Endothelial cell of umbilical vein (primary cell): ENCODE measurements around the gene MIR17HG. TPM values are rescaled to one million over a fixed set of nuclear protein-coding genes. Genes with fewer than 3 reads are reported as not detected.

ENCODE experiments used
- BruUV-seq: library from RNA; stranded (reverse); fragments of 400-500 nt; replicated peaks from 2 replicates; lab custom pipeline; 2021; lab: Mats Ljungman, UMichigan
- CTCF ChIA-PET: fragments of 300-600, 350-600 bp; sonication (Branson Sonifier 250); formaldehyde crosslinking; loops from one replicate; lab custom pipeline; 2021; ENCODE audit warnings: antibody characterized with exemption, inconsistent platforms; lab: Charles Lee
- POLR2A ChIA-PET: fragments of 300-600, 350-600 bp; sonication (Branson Sonifier 250); formaldehyde crosslinking; loops from one replicate; lab custom pipeline; 2021; ENCODE audit warnings: antibody characterized with exemption, inconsistent platforms; lab: Charles Lee
- DNase-seq: peaks from one replicate; pipeline ENCODE4 v3.0.0-alpha.2; 2011; ENCODE audit warnings: low read depth, low spot score
- FAIRE-seq: peaks from 2 replicates; lab custom pipeline; 2011; peaks lifted over from hg19 to GRCh38; lab: Jason Lieb, UNC
- H2AFZ ChIP-seq: 2 replicates; pipeline ENCODE4 v1.6.0; 2012; ENCODE audit warnings: low read depth, low read length, control low read depth, inconsistent platforms
- H3K27ac ChIP-seq: 2 replicates; pipeline ENCODE4 v1.5.1; 2011; ENCODE audit warnings: low read depth, mild to moderate bottlenecking, control low read depth, low read length, moderate library complexity; ENCODE audit not compliant: insufficient read depth
- H3K27me3 ChIP-seq, 2 experiments: 2 replicates each; pipeline versions ENCODE4 v1.6.0 to v1.6.1; 2011; ENCODE audit warnings: low read length in 2 of 2, mixed read lengths in 1 of 2; ENCODE audit not compliant: control insufficient read depth in 2 of 2, insufficient read depth in 2 of 2
- H3K36me3 ChIP-seq, 2 experiments: 2 replicates in 1 of 2; 3 replicates in 1 of 2; pipeline ENCODE4 v1.5.1; 2011; ENCODE audit warnings: low read length in 2 of 2, mild to moderate bottlenecking in 1 of 2, moderate library complexity in 1 of 2; ENCODE audit not compliant: control insufficient read depth in 2 of 2, insufficient read depth in 2 of 2; ENCODE audit errors: extremely low read depth in 1 of 2
- H3K4me1 ChIP-seq: 3 replicates; pipeline ENCODE4 v1.5.1; 2011; ENCODE audit warnings: mild to moderate bottlenecking, low read length; ENCODE audit not compliant: control insufficient read depth, insufficient read depth; ENCODE audit errors: extremely low read depth
- H3K4me2 ChIP-seq: 2 replicates; pipeline ENCODE4 v1.6.1; 2011; ENCODE audit warnings: low read length, control low read depth, mixed read lengths; ENCODE audit not compliant: insufficient read depth
- H3K4me3 ChIP-seq, 3 experiments: fragments of 200-600 bp in 1 of 3; sonication (generic), shearing (Covaris generic) in 1 of 3; replicated peaks in 1 of 3; 2 replicates each; pipeline ENCODE4 v1.5.1; 2011 to 2016; ENCODE audit warnings: control low read depth in 3 of 3, low read length in 3 of 3, mild to moderate bottlenecking in 2 of 3, inconsistent platforms in 1 of 3, low read depth in 1 of 3, moderate library complexity in 1 of 3; ENCODE audit not compliant: insufficient read depth in 1 of 3
- H3K79me2 ChIP-seq: 2 replicates; pipeline ENCODE4 v1.6.0; 2012; ENCODE audit warnings: low read length, inconsistent platforms; ENCODE audit not compliant: control insufficient read depth, insufficient read depth
- H3K9ac ChIP-seq: replicated peaks from 2 replicates; pipeline ENCODE3; 2011; ENCODE audit warnings: low read length, control low read depth; ENCODE audit not compliant: insufficient read depth; ENCODE audit errors: extremely low read depth
- H3K9me1 ChIP-seq: replicated peaks from 3 replicates; pipeline ENCODE4 v1.6.0; 2011; ENCODE audit warnings: mild to moderate bottlenecking, low read length; ENCODE audit not compliant: control insufficient read depth, insufficient read depth; ENCODE audit errors: extremely low read depth
- H3K9me3 ChIP-seq: replicated peaks from 2 replicates; pipeline ENCODE4 v1.5.1; 2012; ENCODE audit warnings: low read length, inconsistent platforms; ENCODE audit not compliant: control insufficient read depth, insufficient read depth
- H4K20me1 ChIP-seq: replicated peaks from 2 replicates; pipeline ENCODE3; 2011; ENCODE audit warnings: mild to moderate bottlenecking, low read length; ENCODE audit not compliant: control insufficient read depth, insufficient read depth; ENCODE audit errors: extremely low read depth
- CTCF ChIP-seq, 2 donors: IDR thresholded peaks; 1 replicate in 1 of 2; 2 replicates in 1 of 2; pipeline ENCODE4 v1.5.1; 2011; ENCODE audit warnings: low read length in 2 of 2, mild to moderate bottlenecking in 2 of 2, moderate library complexity in 2 of 2, control low read depth in 1 of 2, inconsistent platforms in 1 of 2, low read depth in 1 of 2; ENCODE audit not compliant: insufficient read depth in 1 of 2; ENCODE audit errors: extremely low read depth in 1 of 2
- EZH2 ChIP-seq: IDR thresholded peaks from 2 replicates; pipeline ENCODE4 v1.6.1; 2012; ENCODE audit warnings: borderline replicate concordance, low read depth, mild to moderate bottlenecking, moderate library complexity, low read length, inconsistent platforms; ENCODE audit not compliant: severe bottlenecking
- FOS ChIP-seq: IDR thresholded peaks from 2 replicates; pipeline ENCODE4 v1.6.1; 2011; ENCODE audit warnings: mild to moderate bottlenecking, low read length, moderate library complexity, borderline replicate concordance; ENCODE audit not compliant: insufficient read depth
- GATA2 ChIP-seq: IDR thresholded peaks from 2 replicates; pipeline ENCODE4 v1.7.0; 2011; ENCODE audit warnings: low read depth, mild to moderate bottlenecking, moderate library complexity, mixed read lengths, low read length; ENCODE audit not compliant: insufficient read length, insufficient read depth
- JUN ChIP-seq: IDR thresholded peaks from 2 replicates; pipeline ENCODE4 v1.6.1; 2011; ENCODE audit warnings: borderline replicate concordance, low read depth; ENCODE audit not compliant: insufficient read length, insufficient read depth
- MYC ChIP-seq: IDR thresholded peaks from one replicate; pipeline ENCODE4 v1.6.1; 2011; ENCODE audit warnings: mild to moderate bottlenecking, low read depth, low read length
- POLR2A ChIP-seq: IDR thresholded peaks from 2 replicates; pipeline ENCODE4 v1.6.1; 2012; ENCODE audit warnings: low read depth, mild to moderate bottlenecking, control low read depth, low read length
- POLR2AphosphoS5 ChIP-seq: IDR thresholded peaks from 2 replicates; pipeline ENCODE4 v1.6.1; 2012; ENCODE audit warnings: low read depth, mild to moderate bottlenecking, control low read depth, low read length, moderate library complexity; ENCODE audit not compliant: insufficient read depth
- dilution Hi-C: fragments of 300-500 bp; cut with MboI; formaldehyde crosslinking; loops from one replicate; pipeline ENCODE4 v1.15.0; 2019; ENCODE audit warnings: low sequenced_read_pairs; ENCODE audit not compliant: extremely low pct_ligation_motif_present
- intact Hi-C: fragments of 100-400 bp; cut with micrococcal nuclease; formaldehyde crosslinking; loops from one replicate; pipeline ENCODE4 v1.10.0; 2022
- polyA plus RNA-seq, 4 experiments: library from polyadenylated mRNA; depleted of rRNA in 3 of 4; stranded (reverse) in 3 of 4; unstranded in 1 of 4; fragments of >200 nt; gene quantifications; 2 replicates each; pipeline versions ENCODE4 v1.2.1 to v1.2.3, GENCODE V29; 2011 to 2012; ENCODE audit warnings: missing spikeins in 1 of 4
- total RNA-seq: library from RNA; stranded (reverse); gene quantifications from 2 replicates; pipeline ENCODE4 v1.2.3, GENCODE V29; 2021
- TF ChIP-seq, protein P1 (sequence below): IDR thresholded peaks from 2 replicates; pipeline ENCODE4 v1.6.1; 2011; ENCODE audit not compliant: insufficient read depth, insufficient read length

Gene MIR17HG
- total and polyA plus RNA-seq, 2 donors (not counting 3 experiments of a cell fraction or from before 2014, with no cell fraction given) = 1.8 to 9.5 TPM

- H3K9me3 ChIP-seq = no peaks in the 10 kb centered on the region
- H3K27me3 ChIP-seq = peaks cover 0 to 8% of the 10 kb centered on the region in 2 experiments
- TF ChIP-seq CTCF (IDR thresholded peaks at IDR 0.05; ENCODE audit: extremely low read depth in 1 of 2, insufficient read depth in 1 of 2, low read depth in 1 of 2, low read length in 2 of 2) (no peak), JUN (no peak), POLR2AphosphoS5 (no peak), POLR2A (no peak), MYC (no peak), EZH2 (no peak), FOS (no peak), GATA2 (no peak)
- TF ChIP-seq, protein P1, sequence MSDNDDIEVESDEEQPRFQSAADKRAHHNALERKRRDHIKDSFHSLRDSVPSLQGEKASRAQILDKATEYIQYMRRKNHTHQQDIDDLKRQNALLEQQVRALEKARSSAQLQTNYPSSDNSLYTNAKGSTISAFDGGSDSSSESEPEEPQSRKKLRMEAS = no peak
- no peak overlapping the region for H3K4me3 ChIP-seq
- CTCF ChIA-PET = interaction anchor here (1.0 kb wide), 1 partner anchor 13 kb away, joined by 3 read pairs; no protein-coding TSS in a partner anchor
- no peaks in the 10 kb centered on the region for H3K9me1 ChIP-seq
- intact Hi-C loops (no loop called here), dilution Hi-C loops (no loop called here)
- DNase-seq = no peak
- no peaks in the 10 kb centered on the region for H4K20me1 ChIP-seq
- H3K36me3 ChIP-seq = no peaks in the 10 kb centered on the region
- no peaks in the 10 kb centered on the region for H3K79me2 ChIP-seq
- FAIRE-seq = no peak
- no peak overlapping the region for H3K9ac ChIP-seq
- POLR2A ChIA-PET = no interaction called here
- peaks cover 6% of the 10 kb centered on the region for H3K4me1 ChIP-seq
- no TSS peak for BruUV-seq
- no peak overlapping the region for H2AFZ ChIP-seq
- H3K4me2 ChIP-seq = no peak overlapping the region
- no peak overlapping the region for H3K27ac ChIP-seq
Measured at GRCh38 chr13:91370501-91370900, 23.0 kb downstream of the MIR17HG start.
